Right atrium auricular region (tissue), 2 donors: ENCODE results near the gene NLRX1. TPM values are rescaled to one million over a fixed set of nuclear protein-coding genes. Genes with fewer than 3 reads are reported as not detected.

Experiments used
- DNase-seq: peaks from one replicate; pipeline ENCODE4 v3.0.0-alpha.2; 2019; ENCODE audit warnings: low spot score
- H3K27ac ChIP-seq, 2 donors: fragments of 200-600 bp; sonication (generic); 1 replicate in 1 of 2; 2 replicates in 1 of 2; pipeline ENCODE4 v1.5.1; 2016 to 2019
- H3K27me3 ChIP-seq, 2 donors: fragments of 200-600 bp; sonication (generic); one replicate each; pipeline versions ENCODE4 v1.5.1 to v1.6.0; 2017 to 2019
- H3K36me3 ChIP-seq: fragments of 200-600 bp; sonication (generic); one replicate; pipeline ENCODE4 v1.5.1; 2016
- H3K4me1 ChIP-seq, 2 donors: fragments of 200-600 bp; sonication (generic); one replicate each; pipeline versions ENCODE4 v1.5.1 to v1.6.0; 2017 to 2019
- H3K4me3 ChIP-seq, 2 donors: fragments of 200-600 bp; sonication (generic); 1 replicate in 1 of 2; 2 replicates in 1 of 2; pipeline ENCODE4 v1.5.1; 2017 to 2019; ENCODE audit warnings: mild to moderate bottlenecking in 1 of 2, moderate library complexity in 1 of 2
- H3K9me3 ChIP-seq, 2 donors: fragments of 200-600 bp; sonication (generic); one replicate each; pipeline ENCODE4 v1.5.1; 2019
- CTCF ChIP-seq, 2 donors: fragments of 200-600 bp; sonication (generic); IDR thresholded peaks; one replicate each; pipeline ENCODE4 v1.5.1; 2019; ENCODE audit warnings: antibody characterized with exemption in 2 of 2
- total RNA-seq, 2 donors: library from RNA; depleted of rRNA; stranded (reverse); fragments of >200 nt; gene quantifications; one replicate each; pipeline ENCODE4 v1.1.0, GENCODE V29; 2016

The NLRX1 gene
- total RNA-seq, 2 donors from 2014 or later = 16.9 to 24.3 TPM

- no peaks in the 10 kb centered on the region for H3K9me3 ChIP-seq
- no peak for DNase-seq
- no peak for TF ChIP-seq CTCF (IDR thresholded peaks at IDR 0.05)
- peaks cover 21% of the 10 kb centered on the region for H3K36me3 ChIP-seq
- peaks cover 0 to 5% of the 10 kb centered on the region in 2 donors for H3K4me1 ChIP-seq
- H3K4me3 ChIP-seq = no peak overlapping the region
- no peaks in the 10 kb centered on the region for H3K27me3 ChIP-seq
- H3K27ac ChIP-seq = no peak overlapping the region
Measured at GRCh38 chr11:119175493-119176077, 7.1 kb downstream of the NLRX1 start.

GRCh38 chr11:119178166-119178680 is 9.7 kb downstream of the NLRX1 start:
- Histone ChIP-seq H3K9me3 (no peaks in the 10 kb centered on the region), H3K4me3 (no peak overlapping the region), H3K36me3 (peaks cover 27% of the 10 kb centered on the region), H3K4me1 (peaks cover 0 to 5% of the 10 kb centered on the region in 2 donors), H3K27me3 (no peaks in the 10 kb centered on the region), H3K27ac (no peak overlapping the region)
- no peak for TF ChIP-seq CTCF (IDR thresholded peaks at IDR 0.05)
- DNase-seq = no peak

- H3K36me3 ChIP-seq = peaks cover 21% of the 10 kb centered on the region
- H3K4me3 ChIP-seq = no peak overlapping the region
- no peak for DNase-seq
- no peak overlapping the region for H3K27ac ChIP-seq
- H3K27me3 ChIP-seq = no peaks in the 10 kb centered on the region
- H3K4me1 ChIP-seq = peaks cover 0 to 5% of the 10 kb centered on the region in 2 donors
- no peak for TF ChIP-seq CTCF (IDR thresholded peaks at IDR 0.05)
- no peaks in the 10 kb centered on the region for H3K9me3 ChIP-seq
Measured at GRCh38 chr11:119179342-119179741, 10.8 kb downstream of the NLRX1 start.

GRCh38 chr11:119179983-119180382 is 11.5 kb downstream of the NLRX1 start:
- TF ChIP-seq CTCF (IDR thresholded peaks at IDR 0.05) = no peak
- H3K4me1 ChIP-seq = peaks cover 0 to 5% of the 10 kb centered on the region in 2 donors
- no peaks in the 10 kb centered on the region for H3K27me3 ChIP-seq
- no peak overlapping the region for H3K27ac ChIP-seq
- peaks cover 16% of the 10 kb centered on the region for H3K36me3 ChIP-seq
- no peak overlapping the region for H3K4me3 ChIP-seq
- no peaks in the 10 kb centered on the region for H3K9me3 ChIP-seq
- no peak for DNase-seq

GRCh38 chr11:119180729-119181676 is 12.5 kb downstream of the NLRX1 start:
- TF ChIP-seq CTCF (IDR thresholded peaks at IDR 0.05) = no peak
- H3K36me3 ChIP-seq = peaks cover 6% of the 10 kb centered on the region
- DNase-seq = no peak
- H3K27ac ChIP-seq = no peak overlapping the region
- no peak overlapping the region for H3K4me3 ChIP-seq
- peaks cover 0 to 5% of the 10 kb centered on the region in 2 donors for H3K4me1 ChIP-seq
- H3K27me3 ChIP-seq = no peaks in the 10 kb centered on the region
- no peaks in the 10 kb centered on the region for H3K9me3 ChIP-seq
